ENCODE data around the gene CDON.
A peak's percentile ranks its signal among the peaks of the same experiment; 100 is the strongest.

The CDON gene

GRCh38 chr11:126062679-126063506 is at the start of gene CDON:
TSS of gene CDON (minus strand) at chr11:126062866. CDS start at chr11:126023476, 39,390 bp downstream.
- DNase-seq: peak; percentile 92 to 97 (median 94)

- no peak for DNase-seq
These were observed 48.9 kb upstream of the CDON start for GRCh38 chr11:126111458-126112116.

GRCh38 chr11:126109941-126110731 is 47.5 kb upstream of the CDON start:
- no peak for DNase-seq

GRCh38 chr11:126106594-126107328 is 44.1 kb upstream of the CDON start:
- no peak for DNase-seq

- no peak for DNase-seq
These were observed 43.0 kb upstream of the CDON start for GRCh38 chr11:126105748-126106080.

GRCh38 chr11:126105022-126105747 is 42.5 kb upstream of the CDON start:
- no peak for DNase-seq

- DNase-seq: no peak
These were observed 41.8 kb upstream of the CDON start for GRCh38 chr11:126104420-126104819.

- DNase-seq: no peak
These were observed 40.5 kb upstream of the CDON start for GRCh38 chr11:126103150-126103549.

- DNase-seq: peak in 2 of 3 donors; percentile 22 to 50
These were observed 39.8 kb upstream of the CDON start for GRCh38 chr11:126102436-126102981.

- no peak for DNase-seq
These were observed 39.2 kb upstream of the CDON start for GRCh38 chr11:126101930-126102283.

GRCh38 chr11:126101251-126101929 is 38.7 kb upstream of the CDON start:
- DNase-seq: no peak

GRCh38 chr11:126100716-126101115 is 38.0 kb upstream of the CDON start:
- no peak for DNase-seq

GRCh38 chr11:126098204-126098769 is 35.6 kb upstream of the CDON start:
- no peak for DNase-seq

GRCh38 chr11:126095745-126096144 is 33.1 kb upstream of the CDON start:
- DNase-seq: no peak

GRCh38 chr11:126090452-126090851 is 27.8 kb upstream of the CDON start:
- no peak for DNase-seq

GRCh38 chr11:126088999-126089398 is 26.3 kb upstream of the CDON start:
- DNase-seq: no peak

- no peak for DNase-seq
These were observed 23.6 kb upstream of the CDON start for GRCh38 chr11:126086248-126086647.

GRCh38 chr11:126084608-126084912 is 21.9 kb upstream of the CDON start:
- DNase-seq: no peak

- no peak for DNase-seq
These were observed 21.4 kb upstream of the CDON start for GRCh38 chr11:126083829-126084607.
